GM12892 (cell line): ENCODE data around the gene RBFOX1.

ENCODE experiments used
- POLR2A ChIP-seq: IDR thresholded peaks from 2 replicates; pipeline ENCODE4 v1.6.1; 2011; ENCODE audit warnings: low read depth, low read length, control low read depth
- POLR2AphosphoS5 ChIP-seq: IDR thresholded peaks from 2 replicates; pipeline ENCODE4 v1.6.1; 2011; ENCODE audit warnings: low read depth, low read length, control low read depth

- TF ChIP-seq POLR2AphosphoS5: no peak
- no peak for TF ChIP-seq POLR2A
These were observed 269.8 kb downstream of the RBFOX1 start for GRCh38 chr16:7602291-7602950.
